Glutamatergic neuron (in vitro differentiated cells): ENCODE data around the gene ASGR2. TPM values are rescaled to one million over a fixed set of nuclear protein-coding genes. Genes with fewer than 3 reads are reported as not detected.

Experiments
- DNase-seq: peaks from one replicate; pipeline ENCODE4 v3.0.0; 2022
- H3K27ac Mint-ChIP-seq: one replicate; pipeline ENCODE4 v1.8.0; 2020; ENCODE audit warnings: mild to moderate bottlenecking, mixed read lengths, inconsistent platforms; ENCODE audit not compliant: unreplicated experiment
- H3K27me3 Mint-ChIP-seq: one replicate; pipeline ENCODE4 v1.8.0; 2020; ENCODE audit warnings: mild to moderate bottlenecking, moderate library complexity, mixed read lengths, inconsistent platforms; ENCODE audit not compliant: unreplicated experiment
- H3K36me3 Mint-ChIP-seq: one replicate; pipeline ENCODE4 v1.8.0; 2020; ENCODE audit warnings: mild to moderate bottlenecking, mixed read lengths, inconsistent platforms; ENCODE audit not compliant: unreplicated experiment
- H3K4me1 Mint-ChIP-seq: one replicate; pipeline ENCODE4 v1.8.0; 2020; ENCODE audit warnings: mild to moderate bottlenecking, low read depth, mixed read lengths, inconsistent platforms; ENCODE audit not compliant: unreplicated experiment
- H3K4me3 Mint-ChIP-seq: one replicate; pipeline ENCODE4 v1.8.0; 2020; ENCODE audit warnings: mild to moderate bottlenecking, mixed read lengths, inconsistent platforms; ENCODE audit not compliant: unreplicated experiment
- H3K9me3 Mint-ChIP-seq: one replicate; pipeline ENCODE4 v1.8.0; 2020; ENCODE audit warnings: mild to moderate bottlenecking, moderate library complexity, mixed read lengths, inconsistent platforms; ENCODE audit not compliant: unreplicated experiment
- total RNA-seq: library from RNA; stranded (reverse); fragmentation: NEBNext Ultra II Directional; extraction: Animal tissue kit (Norgen Biotek cat#: 25700); gene quantifications from one replicate; pipeline ENCODE4 v1.2.1, GENCODE V29; 2021; ENCODE audit not compliant: unreplicated experiment
- TF ChIP-seq, protein P1 (sequence below): fragments of 200-600 bp; sonication (generic); IDR thresholded peaks from one replicate; pipeline ENCODE4 v1.5.0; 2021; ENCODE audit not compliant: partially characterized antibody, unreplicated experiment

Gene ASGR2
- total RNA-seq, 1 donor from 2014 or later = not detected

DNA sequence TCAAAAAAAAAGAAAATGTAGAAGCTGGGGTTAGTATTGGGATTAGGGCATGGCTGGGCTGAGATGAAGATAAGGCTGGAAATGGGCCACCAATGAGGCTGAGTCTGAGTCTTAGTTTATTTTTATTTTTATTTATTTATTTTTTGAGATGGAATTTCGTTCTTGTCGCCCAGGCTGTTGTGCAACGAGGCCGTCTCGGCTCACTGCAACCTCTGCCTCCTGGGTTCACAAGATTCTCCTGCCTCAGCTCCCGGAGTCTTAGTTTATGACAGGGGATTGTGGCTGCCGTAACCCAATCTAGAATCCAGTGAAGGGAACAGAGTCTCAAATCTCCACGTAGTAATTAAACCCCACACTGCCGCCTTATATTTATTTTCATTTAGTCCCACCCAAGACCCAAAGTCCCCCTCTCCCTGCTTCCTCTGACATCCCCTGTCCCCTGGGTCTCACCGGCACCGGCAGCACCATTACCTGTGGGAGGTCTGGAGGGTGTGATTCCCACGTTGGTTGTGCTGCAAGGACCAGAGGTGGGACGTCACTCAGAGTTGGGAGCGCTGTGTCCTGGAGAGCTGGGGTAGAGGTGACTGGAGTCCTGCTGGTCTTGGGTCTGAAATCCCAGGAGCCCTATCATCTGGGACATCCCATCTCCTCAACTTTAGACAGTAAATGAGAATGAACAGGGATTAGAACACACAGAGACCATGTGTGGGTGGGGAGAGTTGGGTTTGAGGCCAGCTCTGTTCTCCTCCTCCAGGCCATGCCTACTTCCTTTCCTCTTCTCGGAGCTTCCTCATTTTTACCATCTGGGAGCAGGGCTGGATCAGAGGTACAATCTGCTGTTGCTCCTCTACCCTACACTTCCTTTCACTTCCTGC is 34.8 kb downstream of the ASGR2 start, which contains the start of gene CLEC10A:
TSS of gene CLEC10A (minus strand) at position 671 of the 875 bp plus-strand sequence. CDS start 1,439 bp downstream, outside the sequence.
- TF ChIP-seq, protein P1, sequence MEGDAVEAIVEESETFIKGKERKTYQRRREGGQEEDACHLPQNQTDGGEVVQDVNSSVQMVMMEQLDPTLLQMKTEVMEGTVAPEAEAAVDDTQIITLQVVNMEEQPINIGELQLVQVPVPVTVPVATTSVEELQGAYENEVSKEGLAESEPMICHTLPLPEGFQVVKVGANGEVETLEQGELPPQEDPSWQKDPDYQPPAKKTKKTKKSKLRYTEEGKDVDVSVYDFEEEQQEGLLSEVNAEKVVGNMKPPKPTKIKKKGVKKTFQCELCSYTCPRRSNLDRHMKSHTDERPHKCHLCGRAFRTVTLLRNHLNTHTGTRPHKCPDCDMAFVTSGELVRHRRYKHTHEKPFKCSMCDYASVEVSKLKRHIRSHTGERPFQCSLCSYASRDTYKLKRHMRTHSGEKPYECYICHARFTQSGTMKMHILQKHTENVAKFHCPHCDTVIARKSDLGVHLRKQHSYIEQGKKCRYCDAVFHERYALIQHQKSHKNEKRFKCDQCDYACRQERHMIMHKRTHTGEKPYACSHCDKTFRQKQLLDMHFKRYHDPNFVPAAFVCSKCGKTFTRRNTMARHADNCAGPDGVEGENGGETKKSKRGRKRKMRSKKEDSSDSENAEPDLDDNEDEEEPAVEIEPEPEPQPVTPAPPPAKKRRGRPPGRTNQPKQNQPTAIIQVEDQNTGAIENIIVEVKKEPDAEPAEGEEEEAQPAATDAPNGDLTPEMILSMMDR = no peak
- Mint-ChIP-seq H3K36me3 (peaks cover 7% of the 10 kb centered on the region), H3K27ac (no peak within 1 kb of the TSS), H3K27me3 (peaks cover 2% of the 10 kb centered on the region), H3K4me3 (no peak within 1 kb of the TSS), H3K9me3 (peaks cover 5% of the 10 kb centered on the region), H3K4me1 (no peaks in the 10 kb centered on the region)
- DNase-seq = no peak

DNA sequence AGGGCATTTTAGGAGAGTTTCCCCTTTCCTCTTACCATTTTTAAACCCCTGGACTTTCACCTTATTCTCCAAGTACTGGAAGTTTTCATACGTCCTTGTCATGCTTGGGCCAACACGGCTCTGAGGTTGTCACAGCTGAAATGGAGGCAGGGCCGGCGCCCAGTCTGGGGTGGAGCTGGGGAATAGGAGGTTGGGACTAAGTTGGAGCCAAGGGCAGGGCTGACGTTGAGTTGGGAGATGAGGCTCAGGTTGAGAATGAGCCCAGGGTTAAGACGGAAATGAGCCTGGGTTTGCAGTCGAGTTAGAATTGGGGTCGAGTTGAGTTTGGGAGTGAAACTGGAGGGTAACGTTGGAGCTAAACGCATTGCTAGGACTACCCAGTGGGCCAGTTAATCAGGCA is 35.9 kb downstream of the ASGR2 start:
- H3K27me3 Mint-ChIP-seq = peaks cover 2% of the 10 kb centered on the region
- no peak overlapping the region for H3K4me3 Mint-ChIP-seq
- H3K36me3 Mint-ChIP-seq = peaks cover 7% of the 10 kb centered on the region
- no peak overlapping the region for H3K27ac Mint-ChIP-seq
- TF ChIP-seq, protein P1 = no peak
- H3K9me3 Mint-ChIP-seq = peaks cover 5% of the 10 kb centered on the region
- no peaks in the 10 kb centered on the region for H3K4me1 Mint-ChIP-seq
- no peak for DNase-seq

DNA sequence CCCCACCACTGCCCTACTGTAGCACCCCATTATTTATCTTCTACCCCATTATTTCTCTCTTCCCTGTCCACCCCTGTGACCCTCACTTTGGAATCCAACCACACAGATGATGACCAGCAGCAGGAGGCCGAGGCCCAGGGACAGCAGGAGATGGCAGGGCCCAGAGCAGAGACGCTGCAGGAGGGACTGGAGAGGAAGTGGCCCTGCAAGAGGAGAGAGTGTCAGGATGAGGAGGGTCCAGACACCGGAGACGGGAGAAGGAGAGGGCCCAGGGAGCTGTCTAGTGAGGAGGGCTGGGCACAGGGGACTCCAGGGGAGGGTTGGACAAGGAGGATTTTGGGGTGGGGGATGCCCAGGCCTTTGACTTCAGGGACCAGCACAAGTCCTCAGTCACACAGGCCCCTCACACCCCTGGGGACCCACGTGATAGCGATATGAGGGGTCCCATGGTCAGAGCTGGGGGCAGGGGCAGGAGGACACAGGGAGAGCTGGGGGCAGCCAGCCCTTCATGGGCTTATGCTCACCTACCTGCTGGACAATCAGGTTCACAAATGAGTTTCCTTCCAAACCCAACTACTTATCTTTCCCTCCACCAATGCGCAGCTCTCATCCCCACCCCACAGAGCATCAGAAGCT is 36.6 kb downstream of the ASGR2 start:
- TF ChIP-seq, protein P1 = no peak
- DNase-seq = no peak
- H3K4me3 Mint-ChIP-seq = no peak overlapping the region
- peaks cover 7% of the 10 kb centered on the region for H3K36me3 Mint-ChIP-seq
- peaks cover 5% of the 10 kb centered on the region for H3K9me3 Mint-ChIP-seq
- H3K27me3 Mint-ChIP-seq = peaks cover 2% of the 10 kb centered on the region
- no peaks in the 10 kb centered on the region for H3K4me1 Mint-ChIP-seq
- H3K27ac Mint-ChIP-seq = no peak overlapping the region

DNA sequence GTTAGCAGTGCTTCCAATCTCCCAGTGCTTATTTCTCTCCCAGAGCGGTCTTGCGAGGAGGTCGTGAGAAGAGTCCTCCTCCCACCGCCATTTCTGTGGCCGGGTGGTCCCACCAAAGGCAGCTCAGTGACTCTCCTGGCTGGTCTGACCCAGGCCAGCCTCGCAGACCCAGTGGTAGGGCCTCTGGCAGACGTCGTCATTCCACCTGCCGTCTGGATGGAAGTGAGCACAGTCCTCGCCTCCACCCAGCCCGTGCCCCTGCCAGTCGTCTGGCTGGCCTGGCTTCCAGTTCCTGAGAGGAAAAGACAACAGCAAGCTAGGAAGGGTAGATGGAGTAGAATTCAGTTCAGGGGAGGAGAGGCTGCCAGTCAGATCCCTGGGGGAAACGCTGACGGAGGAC is 39.7 kb downstream of the ASGR2 start:
- Mint-ChIP-seq H3K27ac (no peak overlapping the region), H3K27me3 (peaks cover 2% of the 10 kb centered on the region), H3K4me1 (no peaks in the 10 kb centered on the region), H3K9me3 (peaks cover 9% of the 10 kb centered on the region), H3K4me3 (no peak overlapping the region), H3K36me3 (peaks cover 7% of the 10 kb centered on the region)
- no peak for DNase-seq
- TF ChIP-seq, protein P1 = no peak

DNA sequence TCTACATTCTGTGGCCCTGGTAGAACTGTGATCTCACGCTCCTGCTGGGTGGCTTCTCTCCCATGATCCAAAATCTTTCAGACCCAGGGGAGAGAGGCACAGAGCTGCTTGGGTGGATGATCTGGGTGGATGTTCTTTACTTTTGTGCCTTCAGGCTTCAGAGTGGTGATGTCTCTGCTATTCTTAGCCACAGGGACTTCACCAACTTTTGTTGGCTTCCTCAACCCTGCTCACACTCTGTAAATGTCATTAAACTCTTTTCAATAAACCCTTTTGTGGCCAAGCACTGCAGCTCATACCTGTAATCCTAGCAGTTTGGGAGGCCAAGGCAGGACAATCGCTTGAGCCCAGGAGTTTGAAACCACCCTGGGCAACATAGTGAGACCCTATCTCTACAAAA is 42.2 kb downstream of the ASGR2 start:
- Mint-ChIP-seq H3K9me3 (peaks cover 17% of the 10 kb centered on the region), H3K4me3 (no peak overlapping the region), H3K27ac (no peak overlapping the region), H3K27me3 (no peaks in the 10 kb centered on the region), H3K4me1 (no peaks in the 10 kb centered on the region), H3K36me3 (peaks cover 20% of the 10 kb centered on the region)
- TF ChIP-seq, protein P1 = no peak
- DNase-seq = no peak
